Psoas muscle (tissue), 8 donors: ENCODE data around the gene ARPC1B. TPM values are rescaled to one million over a fixed set of nuclear protein-coding genes. Genes with fewer than 3 reads are reported as not detected.

Source experiments
- ATAC-seq, 4 donors: fragments of 200-7000 bp; cut with Tn5 transposase; one replicate each; pipeline ENCODE4 v1.9.1; 2020; ENCODE audit warnings: moderate library complexity in 3 of 4, mild to moderate bottlenecking in 2 of 4
- DNase-seq, 2 donors: peaks; one replicate each; pipeline ENCODE4 v3.0.0-alpha.2; 2020
- H3K27ac ChIP-seq: fragments of 200-600 bp; one replicate; pipeline ENCODE4 v1.8.0; 2022
- H3K27me3 ChIP-seq, 3 donors: fragments of 200-600 bp in 1 of 3; one replicate each; pipeline versions ENCODE4 v1.6.1 to v1.8.0; 2013 to 2022; ENCODE audit warnings: low read length in 2 of 3, mild to moderate bottlenecking in 2 of 3, moderate library complexity in 1 of 3; ENCODE audit not compliant: insufficient read depth in 3 of 3
- H3K36me3 ChIP-seq, 2 donors: fragments of 200-600 bp in 1 of 2; one replicate each; pipeline versions ENCODE4 v1.6.1 to v1.8.0; 2013 to 2022; ENCODE audit warnings: low read depth in 1 of 2, mild to moderate bottlenecking in 1 of 2, moderate library complexity in 1 of 2; ENCODE audit not compliant: insufficient read depth in 1 of 2
- H3K4me1 ChIP-seq: fragments of 200-600 bp; one replicate; pipeline ENCODE4 v1.8.0; 2022
- H3K4me3 ChIP-seq: fragments of 200-600 bp; one replicate; pipeline ENCODE4 v1.8.0; 2022; ENCODE audit warnings: mild to moderate bottlenecking
- H3K9me3 ChIP-seq: fragments of 200-600 bp; one replicate; pipeline ENCODE4 v1.8.0; 2022
- CTCF ChIP-seq: fragments of 200-600 bp; IDR thresholded peaks from one replicate; pipeline ENCODE4 v1.8.0; 2022; ENCODE audit warnings: antibody characterized with exemption
- WGBS, 3 donors: extraction: QIAGEN DNeasy Blood & Tissue Kit; methylation state at CpG; one replicate each; pipeline versions ENCODE4 v1.1.6 to v1.1.7; 2013; 5-methylcytosine and 5-hydroxymethylcytosine counted together
- intact Hi-C, 2 donors: fragments of 100-400 bp; cut with DNase I; formaldehyde crosslinking; loops; one replicate each; pipeline versions ENCODE4 v1.11.0 to v1.14.2; 2022
- polyA plus RNA-seq, 3 donors: library from polyadenylated mRNA; stranded (reverse); fragments of 200-250 nt; gene quantifications; one replicate each; pipeline ENCODE4 v1.2.3, GENCODE V29; 2013
- total RNA-seq, 4 donors: library from RNA; stranded (reverse); fragmentation: NEBNext Ultra II Directional in 2 of 4; extraction: Animal tissue kit (Norgen Biotek cat#: 25700) in 2 of 4; gene quantifications; one replicate each; pipeline versions ENCODE4 v1.2.1 to v1.2.4, GENCODE V29; 2021 to 2023
- donor health status: healthy with polysubstance abuse.
- donor health status: DM: no; HTN: no; CAD: no; lungs with moderate emphysema.
- donor health status: Bipolar disorder and iron deficiency.
- donor health status: healthy.
- donor health status: DM: yes; HTN: yes; CAD: no.
- donor health status: DM: no; HTN: no; CAD: no.
- donor health status: DM: no; HTN: no; CAD: no.
- donor health status: DM: yes; HTN: yes; CAD: no.

ARPC1B gene
- total and polyA plus RNA-seq, 7 donors, result 12.9 to 61.5 (median 19.1) TPM

GRCh38 chr7:99407872-99408378 is 33.4 kb downstream of the ARPC1B start:
- H3K27me3 ChIP-seq, result no peaks in the 10 kb centered on the region
- intact Hi-C loops, result no loop called here
- H3K4me3 ChIP-seq, result peak overlapping the region; percentile 95
- peak; percentile 78 to 87 for DNase-seq
- WGBS, 3 donors, result 0 to 1% (median 0%) methylated on average over 28 of the region's 28 CpGs
- ATAC-seq, result peak; percentile 65 to 78 (median 70)
- TF ChIP-seq CTCF, result no peak
- H3K36me3 ChIP-seq, result peaks cover 5 to 55% of the 10 kb centered on the region in 2 donors
- peaks cover 29% of the 10 kb centered on the region for H3K4me1 ChIP-seq
- H3K9me3 ChIP-seq, result no peaks in the 10 kb centered on the region
- H3K27ac ChIP-seq, result peak overlapping the region; percentile 88

- Histone ChIP-seq H3K9me3 (no peaks in the 10 kb centered on the region), H3K4me1 (peaks cover 29% of the 10 kb centered on the region), H3K27ac (peak within 1 kb of the TSS; percentile 88), H3K4me3 (peak within 1 kb of the TSS; percentile 95), H3K27me3 (no peaks in the 10 kb centered on the region), H3K36me3 (peaks cover 9 to 55% of the 10 kb centered on the region in 2 donors)
- peak; percentile 95 to 98 for DNase-seq
- TF ChIP-seq CTCF, result no peak
- 0% methylated on average over 62 to 72 of the region's 72 CpGs for WGBS, 3 donors
- peak; percentile 94 to 96 (median 94) for ATAC-seq
- intact Hi-C loops, result no loop called here
These were observed 34.1 kb downstream of the ARPC1B start, which contains the start of the genes BUD31 and PDAP1 for GRCh38 chr7:99408379-99409191. BUD31 (plus strand) TSS chr7:99408969; CDS start chr7:99411093, 2,124 bp downstream. PDAP1 (minus strand) TSS chr7:99408597; CDS start chr7:99408548, 49 bp downstream.

DNA sequence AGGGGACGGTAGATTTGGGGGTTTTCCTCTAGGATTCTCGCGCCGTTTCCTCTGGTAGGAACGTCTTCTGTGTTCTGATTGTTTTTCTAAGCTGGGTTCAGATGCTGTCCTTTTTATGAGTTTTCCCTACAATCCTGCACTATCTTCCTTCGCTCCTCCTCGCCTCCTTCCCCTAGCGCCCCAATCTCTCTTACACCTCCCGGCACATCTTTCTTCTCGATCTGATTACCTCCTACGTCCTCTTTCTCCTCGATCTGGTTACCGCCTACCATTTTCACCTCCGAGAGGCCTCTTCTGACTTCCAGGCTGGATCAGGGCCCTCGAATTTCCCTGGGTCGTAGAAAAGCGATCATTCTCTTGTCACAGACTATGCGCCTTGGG is 34.7 kb downstream of the ARPC1B start:
- Histone ChIP-seq H3K4me3 (peak overlapping the region; percentile 95), H3K9me3 (no peaks in the 10 kb centered on the region), H3K4me1 (peaks cover 29% of the 10 kb centered on the region), H3K27me3 (no peaks in the 10 kb centered on the region), H3K36me3 (peaks cover 9 to 55% of the 10 kb centered on the region in 2 donors), H3K27ac (peak overlapping the region; percentile 88)
- WGBS, 3 donors, result 0% methylated on average over 18 of the region's 18 CpGs
- TF ChIP-seq CTCF, result no peak
- intact Hi-C loops, result no loop called here
- ATAC-seq (peak in 1 of 4 donors; percentile 1), DNase-seq (no peak)

GRCh38 chr7:99409806-99410205 is 35.3 kb downstream of the ARPC1B start:
- Histone ChIP-seq H3K27ac (peak overlapping the region; percentile 88), H3K27me3 (no peaks in the 10 kb centered on the region), H3K9me3 (no peaks in the 10 kb centered on the region), H3K36me3 (peaks cover 9 to 55% of the 10 kb centered on the region in 2 donors), H3K4me3 (peak overlapping the region; percentile 95), H3K4me1 (peaks cover 27% of the 10 kb centered on the region)
- no peak for TF ChIP-seq CTCF
- WGBS, 3 donors, result 51 to 57% (median 54%) methylated on average over 3 of the region's 3 CpGs
- intact Hi-C loops, result no loop called here
- ATAC-seq (no peak), DNase-seq (no peak)
